Left renal pelvis (tissue), 4 donors: ENCODE measurements around the gene PCDH1. TPM values are rescaled to one million over a fixed set of nuclear protein-coding genes. Genes with fewer than 3 reads are reported as not detected.

ENCODE experiments used
- DNase-seq, 4 donors: peaks; one replicate each; pipeline ENCODE4 v3.0.0-alpha.2; 2013; ENCODE audit warnings: low read depth in 4 of 4, low spot score in 3 of 4
- polyA plus RNA-seq, 4 donors: library from polyadenylated mRNA; unstranded; fragments of 120-200 nt; gene quantifications; one replicate each; pipeline ENCODE4 v1.2.1, GENCODE V29; 2013; ENCODE audit not compliant: insufficient read length in 4 of 4

The PCDH1 gene
- polyA plus RNA-seq, 4 donors: 8.8 to 24.9 (median 23.2) TPM

GRCh38 chr5:141814064-141814964, 63.9 kb downstream of the PCDH1 start:
- DNase-seq: no peak

GRCh38 chr5:141812512-141812911, 65.7 kb downstream of the PCDH1 start:
- no peak for DNase-seq

- DNase-seq: no peak
Measured at GRCh38 chr5:141811287-141812155, 66.7 kb downstream of the PCDH1 start.

GRCh38 chr5:141810702-141811101, 67.5 kb downstream of the PCDH1 start:
- no peak for DNase-seq

- no peak for DNase-seq
Measured at GRCh38 chr5:141809380-141810096, 68.7 kb downstream of the PCDH1 start.

GRCh38 chr5:141808857-141809256, 69.4 kb downstream of the PCDH1 start:
- no peak for DNase-seq

GRCh38 chr5:141807732-141808131, 70.5 kb downstream of the PCDH1 start:
- DNase-seq: no peak

GRCh38 chr5:141807329-141807728, 70.9 kb downstream of the PCDH1 start:
- no peak for DNase-seq

GRCh38 chr5:141806626-141807025, 71.6 kb downstream of the PCDH1 start:
- no peak for DNase-seq

- DNase-seq: no peak
Measured at GRCh38 chr5:141805874-141806595, 72.2 kb downstream of the PCDH1 start.

- DNase-seq: no peak
Measured at GRCh38 chr5:141804475-141804874, 73.7 kb downstream of the PCDH1 start.

Other genes starting within 250 kb of the PCDH1 start
- gene HDAC3, start 241.6 kb downstream of the PCDH1 start, polyA plus RNA-seq: 100 to 1,000 TPM in 2 of 4 donors, 10 to 100 TPM in 2; 89.9 to 112 (median 97.5) TPM
- gene RELL2, start 241.4 kb downstream of the PCDH1 start, polyA plus RNA-seq: 1 to 10 TPM in 1 of 4 donors, under 1 TPM in 3; 0.57 to 1.3 (median 0.75) TPM
- gene FCHSD1, start 227.0 kb downstream of the PCDH1 start, polyA plus RNA-seq: 10 to 100 TPM; 12.9 to 18.3 (median 14.9) TPM
- gene ARAP3, start 196.2 kb downstream of the PCDH1 start, polyA plus RNA-seq: 10 to 100 TPM; 14.9 to 24.3 (median 19.5) TPM
- gene DELE1, start 45.5 kb upstream of the PCDH1 start, polyA plus RNA-seq: 100 to 1,000 TPM in 2 of 4 donors, 10 to 100 TPM in 2; 87.1 to 130 (median 101) TPM
- gene PCDH12, start 79.8 kb upstream of the PCDH1 start, polyA plus RNA-seq: 10 to 100 TPM; 13.9 to 16.5 (median 14.3) TPM
- gene RNF14, start 90.7 kb upstream of the PCDH1 start, polyA plus RNA-seq: 10 to 100 TPM; 48.6 to 71.5 (median 61.4) TPM
- 10 to 100 TPM; 43.4 to 70.2 (median 60.1) TPM for gene GNPDA1, start 134.6 kb upstream of the PCDH1 start, polyA plus RNA-seq
- gene NDFIP1, start 230.4 kb upstream of the PCDH1 start, polyA plus RNA-seq: 100 to 1,000 TPM; 116 to 154 (median 136) TPM